GM20000 (cell line): ENCODE results near the gene MED29.

Source experiments
- DNase-seq: peaks from one replicate; pipeline ENCODE4 v3.0.0; 2012; ENCODE audit warnings: low spot score
- CTCF ChIP-seq: IDR thresholded peaks from 2 replicates; pipeline ENCODE4 v1.5.1; 2012; ENCODE audit warnings: mild to moderate bottlenecking, control low read depth; ENCODE audit errors: extremely low read depth, missing control alignments

The MED29 gene

GRCh38 chr19:39389631-39390414, 1.4 kb upstream of the MED29 start:
- DNase-seq: no peak
- no peak for TF ChIP-seq CTCF

- DNase-seq: no peak
- TF ChIP-seq CTCF: no peak
Measured at GRCh38 chr19:39390451-39390750, 777 bp upstream of the MED29 start.

GRCh38 chr19:39397360-39398296, 6.5 kb downstream of the MED29 start:
- TF ChIP-seq CTCF: peak; percentile 92
- peak; percentile 86 for DNase-seq

- no peak for DNase-seq
Measured at GRCh38 chr19:39398297-39398864, 7.2 kb downstream of the MED29 start.

GRCh38 chr19:39399668-39400050, 8.5 kb downstream of the MED29 start:
- TF ChIP-seq CTCF: no peak
- no peak for DNase-seq

More at GRCh38 chr19:39398297-39398864, 7.2 kb downstream of the MED29 start:
- no peak for TF ChIP-seq CTCF

- DNase-seq: no peak
- TF ChIP-seq CTCF: no peak
Measured at GRCh38 chr19:39400061-39400460, 8.9 kb downstream of the MED29 start.

- no peak for DNase-seq
- TF ChIP-seq CTCF: no peak
Measured at GRCh38 chr19:39401070-39401548, 9.9 kb downstream of the MED29 start.
